Right hindlimb (tissue), 1 donor: Measurements from ENCODE around the gene ATCAY.
"Not testable (repeated sequence)": the region's sequence is repeated elsewhere in the genome, so short reads cannot be mapped to it uniquely, and the experiment has no call there.

ENCODE experiments used
- DNase-seq: peaks from one replicate; pipeline ENCODE4 v3.0.0-alpha.2; 2018

Gene ATCAY

GRCh38 chr19:3857449-3858003 lies 23.0 kb upstream of the ATCAY start:
- DNase-seq = no peak

GRCh38 chr19:3860499-3860898 lies 20.0 kb upstream of the ATCAY start:
- DNase-seq = no peak

GRCh38 chr19:3862826-3863500 lies 17.5 kb upstream of the ATCAY start:
- DNase-seq = no peak

- DNase-seq = no peak
Observed at GRCh38 chr19:3863648-3864047, 16.8 kb upstream of the ATCAY start.

GRCh38 chr19:3866910-3867638 lies 13.4 kb upstream of the ATCAY start:
- no peak for DNase-seq

GRCh38 chr19:3867971-3868769 lies 12.3 kb upstream of the ATCAY start:
- DNase-seq = no peak

GRCh38 chr19:3868770-3869456 lies 11.6 kb upstream of the ATCAY start, which contains the start of gene ZFR2:
Gene ZFR2 (minus strand): TSS chr19:3869038. CDS start chr19:3869017, 21 bp downstream.
- no peak for DNase-seq

- no peak for DNase-seq
Observed at GRCh38 chr19:3873151-3873550, 7.3 kb upstream of the ATCAY start.

GRCh38 chr19:3874695-3875094 lies 5.8 kb upstream of the ATCAY start:
- DNase-seq = not testable (repeated sequence)

GRCh38 chr19:3879656-3880055 lies 829 bp upstream of the ATCAY start:
- DNase-seq = no peak

- DNase-seq = no peak
Observed at GRCh38 chr19:3881272-3882040, 971 bp downstream of the ATCAY start.

GRCh38 chr19:3882041-3882384 lies 1.5 kb downstream of the ATCAY start:
- DNase-seq = no peak

- DNase-seq = no peak
Observed at GRCh38 chr19:3890591-3890990, 10.1 kb downstream of the ATCAY start.

GRCh38 chr19:3893509-3894179 lies 13.2 kb downstream of the ATCAY start:
- no peak for DNase-seq

- not testable (repeated sequence) for DNase-seq
Observed at GRCh38 chr19:3894959-3895358, 14.5 kb downstream of the ATCAY start.

GRCh38 chr19:3895788-3896187 lies 15.3 kb downstream of the ATCAY start:
- no peak for DNase-seq

GRCh38 chr19:3897936-3898335 lies 17.5 kb downstream of the ATCAY start:
- DNase-seq = no peak

- DNase-seq = no peak
Observed at GRCh38 chr19:3898426-3898825, 17.9 kb downstream of the ATCAY start.

- no peak for DNase-seq
Observed at GRCh38 chr19:3899531-3900294, 19.2 kb downstream of the ATCAY start.

- no peak for DNase-seq
Observed at GRCh38 chr19:3902317-3902973, 22.0 kb downstream of the ATCAY start.
